SJSA1 (cell line): Measurements from ENCODE around the gene CCL14. TPM values are rescaled to one million over a fixed set of nuclear protein-coding genes. Genes with fewer than 3 reads are reported as not detected.
"Not testable (repeated sequence)": the region's sequence is repeated elsewhere in the genome, so short reads cannot be mapped to it uniquely, and the experiment has no call there.

Experiments
- DNase-seq, 2 experiments: peaks; one replicate each; pipeline ENCODE4 v3.0.0-alpha.2; 2015 to 2020; ENCODE audit warnings: low spot score in 2 of 2, low read depth in 1 of 2
- H3K27ac ChIP-seq: fragments of 250-450 bp; sonication (Bioruptor Pico); 2 replicates; pipeline ENCODE4 v1.5.1; 2020; ENCODE audit warnings: mild to moderate bottlenecking, moderate library complexity
- H3K27me3 ChIP-seq: fragments of 250-450 bp; sonication (Bioruptor Pico); replicated peaks from 2 replicates; pipeline ENCODE4 v1.5.1; 2020; ENCODE audit warnings: mild to moderate bottlenecking, moderate library complexity
- H3K36me3 ChIP-seq: fragments of 250-450 bp; sonication (Bioruptor Pico); 2 replicates; pipeline ENCODE4 v1.5.1; 2020; ENCODE audit warnings: mild to moderate bottlenecking
- H3K4me1 ChIP-seq: fragments of 250-450 bp; sonication (Bioruptor Pico); replicated peaks from 2 replicates; pipeline ENCODE4 v1.6.1; 2021; ENCODE audit warnings: mild to moderate bottlenecking
- H3K4me3 ChIP-seq: fragments of 250-450 bp; sonication (Bioruptor Pico); 2 replicates; pipeline ENCODE4 v1.5.1; 2020; ENCODE audit warnings: mild to moderate bottlenecking
- H3K9me3 ChIP-seq: fragments of 250-450 bp; sonication (Bioruptor Pico); replicated peaks from 2 replicates; pipeline ENCODE4 v1.5.1; 2020; ENCODE audit warnings: mild to moderate bottlenecking
- total RNA-seq: library from RNA; depleted of rRNA; stranded (reverse); fragments of >200 nt; shearing (Covaris generic); gene quantifications from 2 replicates; pipeline ENCODE4 v1.2.3, GENCODE V29; 2014

The CCL14 gene
- total RNA-seq, 1 experiment from 2014 or later = not detected

DNA sequence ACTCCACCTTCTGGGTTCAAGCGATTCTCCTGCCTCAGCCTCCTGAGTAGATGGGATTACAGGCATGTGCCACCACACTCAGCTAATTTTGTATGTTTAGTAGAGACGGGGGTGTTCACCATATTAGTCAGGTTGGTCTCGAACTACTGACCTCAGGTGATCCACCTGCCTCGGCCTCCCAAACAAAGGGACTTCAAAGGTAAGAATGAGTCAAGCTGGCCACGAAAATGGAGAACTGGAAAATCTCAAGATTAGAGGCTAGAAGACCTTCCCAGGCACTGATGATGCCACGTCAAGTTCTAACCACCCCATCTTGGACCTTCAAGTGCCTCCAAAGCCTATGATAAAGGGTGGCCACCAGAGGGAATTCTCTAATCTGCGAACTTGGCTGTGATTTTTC, 16.1 kb upstream of the CCL14 start:
- DNase-seq = no peak
- H3K4me1 ChIP-seq = no peaks in the 10 kb centered on the region
- H3K36me3 ChIP-seq = no peaks in the 10 kb centered on the region
- no peak overlapping the region for H3K4me3 ChIP-seq
- no peak overlapping the region for H3K27ac ChIP-seq
- no peaks in the 10 kb centered on the region; the same call in 1 of the 2 replicates for H3K27me3 ChIP-seq
- H3K9me3 ChIP-seq = no peaks in the 10 kb centered on the region

DNA sequence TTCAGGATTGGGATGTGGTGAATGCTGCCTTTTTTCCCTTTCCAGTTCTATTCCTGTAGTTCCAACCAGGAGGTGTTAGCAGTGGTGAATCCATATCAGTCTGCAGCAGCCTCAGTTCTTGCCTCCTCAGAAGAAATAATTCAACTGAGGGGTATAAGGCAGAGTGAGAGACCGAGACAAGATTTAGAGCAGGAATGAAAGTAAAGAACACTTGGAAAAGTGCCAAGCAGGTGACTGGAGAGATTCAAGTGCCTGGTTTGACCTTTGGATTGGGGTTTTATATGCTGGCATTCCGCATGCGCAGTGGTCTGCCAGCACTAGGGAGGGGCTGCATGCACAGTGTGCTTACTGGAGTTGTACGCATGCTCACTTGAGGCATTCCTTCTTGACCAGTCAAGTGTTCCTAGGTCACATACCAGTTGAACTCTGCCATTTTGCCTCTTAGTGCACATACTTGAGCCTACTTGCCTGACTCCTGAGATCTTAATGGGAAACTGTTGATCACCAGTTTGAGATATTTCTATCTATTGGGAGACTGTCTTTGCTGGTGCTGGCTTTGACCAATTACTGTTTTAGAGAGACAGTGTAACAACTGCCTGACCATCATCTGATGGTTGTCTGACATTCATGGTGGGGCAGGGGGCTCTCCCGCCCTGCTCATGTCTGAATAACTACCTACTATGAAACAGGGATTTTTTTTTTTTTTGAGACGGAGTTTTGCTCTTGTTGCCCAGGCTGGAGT, 15.5 kb upstream of the CCL14 start:
- no peak overlapping the region for H3K4me3 ChIP-seq
- H3K4me1 ChIP-seq = no peaks in the 10 kb centered on the region
- DNase-seq = peak in 1 of 2 experiments; percentile 15
- no peaks in the 10 kb centered on the region for H3K9me3 ChIP-seq
- no peaks in the 10 kb centered on the region for H3K36me3 ChIP-seq
- no peaks in the 10 kb centered on the region; the same call in 1 of the 2 replicates for H3K27me3 ChIP-seq
- H3K27ac ChIP-seq = no peak overlapping the region

GRCh38 chr17:36001110-36001771, 14.7 kb upstream of the CCL14 start, which contains the start of gene CCL15:
TSS of gene CCL15 (minus strand) at chr17:36001553. CDS start at chr17:36001492, 61 bp downstream.
- H3K27me3 ChIP-seq = no peaks in the 10 kb centered on the region; the same call in 1 of the 2 replicates
- no peaks in the 10 kb centered on the region for H3K4me1 ChIP-seq
- no peaks in the 10 kb centered on the region for H3K36me3 ChIP-seq
- H3K9me3 ChIP-seq = no peaks in the 10 kb centered on the region
- no peak within 1 kb of the TSS for H3K4me3 ChIP-seq
- no peak within 1 kb of the TSS for H3K27ac ChIP-seq
- DNase-seq = peak in 1 of 2 experiments; percentile 25

- no peaks in the 10 kb centered on the region for H3K4me1 ChIP-seq
- peak in 1 of 2 experiments; percentile 4 for DNase-seq
Measured at GRCh38 chr17:36000732-36001109, 14.2 kb upstream of the CCL14 start.

DNA sequence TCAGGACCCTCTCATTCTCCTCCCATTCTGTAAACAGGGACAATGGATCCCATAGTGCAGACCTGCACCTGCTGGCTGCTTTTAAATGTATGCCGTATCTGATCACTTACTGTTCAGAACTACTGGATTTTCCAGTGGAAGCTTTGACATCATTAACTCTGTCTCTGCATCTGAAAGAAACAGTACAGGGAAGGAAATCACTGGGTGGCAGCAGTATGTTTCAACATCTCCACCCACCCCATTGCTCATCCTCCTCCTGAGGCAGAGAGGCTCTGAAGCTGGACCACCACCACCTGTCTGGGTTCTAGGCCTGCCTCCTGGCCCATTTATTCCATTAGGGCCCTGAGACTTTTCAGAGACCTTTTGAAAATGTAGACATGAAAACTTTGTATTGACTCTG, 12.2 kb upstream of the CCL14 start:
- Histone ChIP-seq H3K4me1 (no peaks in the 10 kb centered on the region), H3K36me3 (no peaks in the 10 kb centered on the region), H3K4me3 (no peak overlapping the region), H3K27me3 (no peaks in the 10 kb centered on the region), H3K27ac (no peak overlapping the region), H3K9me3 (no peaks in the 10 kb centered on the region)
- DNase-seq = no peak

More at GRCh38 chr17:36000732-36001109, 14.2 kb upstream of the CCL14 start:
- H3K4me3 ChIP-seq = no peak overlapping the region
- H3K27me3 ChIP-seq = no peaks in the 10 kb centered on the region; the same call in 1 of the 2 replicates
- no peak overlapping the region for H3K27ac ChIP-seq
- no peaks in the 10 kb centered on the region for H3K36me3 ChIP-seq
- no peaks in the 10 kb centered on the region for H3K9me3 ChIP-seq

DNA sequence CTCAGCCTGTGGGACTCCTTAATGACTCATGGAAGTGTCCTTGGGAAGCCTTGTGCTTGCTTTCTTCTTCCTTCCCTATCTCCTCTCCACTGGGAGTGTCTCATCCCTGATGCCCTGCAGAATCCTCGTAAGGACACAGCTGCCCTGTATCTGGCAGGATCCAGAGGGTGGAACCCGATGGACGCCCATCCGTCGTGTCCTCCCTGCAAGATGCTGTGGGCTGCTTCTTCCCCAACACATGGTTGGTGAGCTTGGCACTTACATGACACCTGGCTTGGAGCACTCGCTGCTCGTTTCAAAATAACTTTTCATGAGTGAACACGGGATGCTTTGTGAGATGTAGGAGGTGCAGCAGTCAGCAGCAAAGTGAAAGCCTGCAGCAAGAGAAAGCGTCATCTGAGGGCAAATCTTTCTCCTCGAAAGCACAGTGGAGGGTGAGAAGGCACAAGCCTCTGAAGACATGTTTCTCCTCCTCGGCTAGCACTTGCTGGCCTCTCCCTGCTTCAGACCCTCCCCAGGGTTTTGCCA, 11.6 kb upstream of the CCL14 start:
- DNase-seq = no peak
- Histone ChIP-seq H3K27me3 (no peaks in the 10 kb centered on the region), H3K9me3 (no peaks in the 10 kb centered on the region), H3K36me3 (no peaks in the 10 kb centered on the region), H3K4me1 (no peaks in the 10 kb centered on the region), H3K4me3 (no peak overlapping the region), H3K27ac (no peak overlapping the region)

DNA sequence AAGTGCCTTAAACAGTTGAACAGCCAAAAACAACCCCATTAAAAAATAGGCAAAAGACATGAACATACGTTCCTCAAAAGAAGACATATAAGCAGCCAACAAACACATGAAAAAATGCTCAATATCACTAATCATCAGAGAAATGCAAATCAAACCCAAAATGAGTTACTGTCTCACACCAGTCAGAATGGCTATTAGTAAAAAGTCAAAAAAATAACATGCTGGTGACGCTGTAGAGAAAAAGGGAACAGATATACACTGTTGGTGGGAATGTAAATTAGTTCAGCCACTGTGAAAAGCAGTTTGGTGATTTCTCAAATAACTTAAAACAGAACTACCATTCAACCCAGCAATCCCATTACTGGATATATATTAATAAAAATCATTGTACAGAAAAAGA, 8.8 kb upstream of the CCL14 start:
- not testable (repeated sequence) for H3K36me3 ChIP-seq, H3K9me3 ChIP-seq, H3K27me3 ChIP-seq, DNase-seq, H3K27ac ChIP-seq, H3K4me1 ChIP-seq, H3K4me3 ChIP-seq

DNA sequence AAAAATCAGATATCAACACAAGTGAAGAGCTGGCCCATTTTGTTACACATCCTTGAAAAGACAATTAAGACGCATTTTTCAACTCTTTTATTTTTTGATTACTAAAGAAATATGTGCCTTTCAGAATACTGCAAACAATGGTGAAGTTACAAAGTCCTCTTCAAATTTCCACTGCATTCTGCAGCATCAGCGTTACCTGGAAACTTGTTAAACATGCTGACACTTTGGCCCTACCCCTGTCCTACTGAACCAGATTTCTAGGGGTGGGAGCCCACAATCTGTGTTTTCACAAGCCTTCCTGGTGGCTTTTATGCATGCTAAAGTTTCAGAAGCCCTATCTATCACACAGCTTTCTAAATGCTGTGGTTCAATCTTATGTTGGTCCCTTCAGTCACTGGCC, 4.5 kb upstream of the CCL14 start:
- no peak for DNase-seq
- H3K27ac ChIP-seq = no peak overlapping the region
- H3K4me3 ChIP-seq = no peak overlapping the region
- H3K36me3 ChIP-seq = no peaks in the 10 kb centered on the region
- H3K4me1 ChIP-seq = no peaks in the 10 kb centered on the region
- no peaks in the 10 kb centered on the region for H3K27me3 ChIP-seq
- H3K9me3 ChIP-seq = no peaks in the 10 kb centered on the region

DNA sequence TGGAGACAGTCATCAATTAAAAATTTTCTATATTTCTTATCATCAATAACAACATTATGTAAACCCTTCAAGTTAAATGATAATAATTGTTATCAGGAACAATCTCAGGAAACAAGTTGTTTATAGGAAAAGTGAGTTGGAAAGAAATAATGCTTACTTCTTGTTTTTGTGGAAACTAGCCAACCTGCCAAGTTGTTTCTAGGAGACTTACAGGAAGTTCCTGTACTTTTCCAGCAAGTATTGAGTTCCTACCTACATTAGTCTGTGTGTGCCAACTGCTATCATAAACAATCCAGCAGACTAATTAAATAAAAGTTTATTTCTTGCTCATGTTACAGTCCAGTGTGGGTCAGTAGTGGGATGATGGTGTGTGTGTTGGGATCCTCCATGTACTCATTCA, 1.6 kb upstream of the CCL14 start:
- Histone ChIP-seq H3K9me3 (no peaks in the 10 kb centered on the region), H3K36me3 (no peaks in the 10 kb centered on the region), H3K4me1 (no peaks in the 10 kb centered on the region), H3K27ac (no peak overlapping the region), H3K27me3 (no peaks in the 10 kb centered on the region), H3K4me3 (no peak overlapping the region)
- DNase-seq = no peak

- H3K27ac ChIP-seq = no peak overlapping the region
- H3K9me3 ChIP-seq = no peaks in the 10 kb centered on the region
- peak in 1 of 2 experiments; percentile 15 for DNase-seq
- no peaks in the 10 kb centered on the region for H3K4me1 ChIP-seq
- no peak overlapping the region for H3K4me3 ChIP-seq
- no peaks in the 10 kb centered on the region; the same call in 1 of the 2 replicates for H3K27me3 ChIP-seq
- no peaks in the 10 kb centered on the region for H3K36me3 ChIP-seq
Measured at GRCh38 chr17:35984140-35984539, 2.4 kb downstream of the CCL14 start.

- Histone ChIP-seq H3K27ac (no peak overlapping the region), H3K4me1 (no peaks in the 10 kb centered on the region), H3K36me3 (no peaks in the 10 kb centered on the region), H3K27me3 (no peaks in the 10 kb centered on the region; the same call in 1 of the 2 replicates), H3K9me3 (no peaks in the 10 kb centered on the region), H3K4me3 (no peak overlapping the region)
- DNase-seq = no peak
Measured at GRCh38 chr17:35982409-35983191, 3.9 kb downstream of the CCL14 start.

GRCh38 chr17:35981908-35982330, 4.6 kb downstream of the CCL14 start:
- no peak overlapping the region for H3K4me3 ChIP-seq
- H3K4me1 ChIP-seq = no peaks in the 10 kb centered on the region
- no peak overlapping the region for H3K27ac ChIP-seq
- H3K36me3 ChIP-seq = no peaks in the 10 kb centered on the region
- no peak for DNase-seq
- no peaks in the 10 kb centered on the region for H3K9me3 ChIP-seq
- no peaks in the 10 kb centered on the region; the same call in 1 of the 2 replicates for H3K27me3 ChIP-seq

GRCh38 chr17:35981246-35981645, 5.3 kb downstream of the CCL14 start, which contains the start of gene CCL16:
TSS of gene CCL16 (minus strand) at chr17:35981497. CDS start at chr17:35981420, 77 bp downstream.
- H3K4me1 ChIP-seq = no peaks in the 10 kb centered on the region
- no peaks in the 10 kb centered on the region; the same call in 1 of the 2 replicates for H3K27me3 ChIP-seq
- no peak within 1 kb of the TSS for H3K27ac ChIP-seq
- H3K36me3 ChIP-seq = no peaks in the 10 kb centered on the region
- no peak within 1 kb of the TSS for H3K4me3 ChIP-seq
- DNase-seq = no peak
- H3K9me3 ChIP-seq = no peaks in the 10 kb centered on the region
